Kidney glomerular epithelial cell (primary cell): ENCODE measurements around the gene LHX4.

Experiments used
- DNase-seq: peaks from one replicate; lab custom pipeline; 2025; lab: John Stamatoyannopoulos, UW

Gene LHX4

GRCh38 chr1:180272395-180272794 lies 42.3 kb downstream of the LHX4 start:
- DNase-seq: no peak

DNA sequence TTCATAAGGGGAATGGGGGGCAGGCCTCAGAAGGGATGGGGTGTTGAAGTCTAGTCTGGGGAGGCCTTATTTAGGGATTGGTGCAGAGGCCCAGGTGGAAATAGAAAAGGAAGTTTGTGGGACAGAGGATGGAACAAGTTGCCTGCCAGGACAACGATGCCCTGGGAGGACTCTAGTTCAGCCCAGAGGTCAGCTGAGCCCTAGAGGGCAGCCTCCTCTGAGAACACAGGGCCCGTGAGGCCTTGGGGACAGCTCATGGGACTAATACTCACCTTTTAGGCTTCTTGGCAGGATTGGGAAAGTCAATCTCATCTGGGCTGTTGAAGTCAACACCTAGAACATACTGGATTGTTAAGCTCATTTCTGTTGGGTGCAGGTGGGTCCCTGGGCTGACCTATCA lies 43.0 kb downstream of the LHX4 start:
- DNase-seq: no peak

DNA sequence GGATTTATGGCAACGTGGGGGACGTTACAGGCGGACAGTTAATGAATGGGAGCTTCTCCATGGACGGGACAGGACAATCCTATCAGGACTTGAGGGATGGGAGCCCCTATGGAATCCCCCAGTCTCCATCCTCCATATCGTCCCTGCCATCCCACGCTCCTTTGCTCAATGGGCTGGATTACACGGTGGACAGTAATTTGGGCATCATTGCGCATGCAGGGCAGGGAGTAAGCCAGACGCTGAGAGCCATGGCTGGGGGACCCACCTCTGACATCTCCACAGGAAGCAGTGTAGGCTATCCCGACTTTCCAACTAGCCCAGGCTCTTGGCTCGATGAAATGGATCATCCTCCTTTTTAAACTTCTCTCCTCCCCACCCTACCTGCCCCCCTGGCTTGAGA lies 44.2 kb downstream of the LHX4 start:
- DNase-seq: no peak

GRCh38 chr1:180275726-180276125 lies 45.7 kb downstream of the LHX4 start:
- no peak for DNase-seq

DNA sequence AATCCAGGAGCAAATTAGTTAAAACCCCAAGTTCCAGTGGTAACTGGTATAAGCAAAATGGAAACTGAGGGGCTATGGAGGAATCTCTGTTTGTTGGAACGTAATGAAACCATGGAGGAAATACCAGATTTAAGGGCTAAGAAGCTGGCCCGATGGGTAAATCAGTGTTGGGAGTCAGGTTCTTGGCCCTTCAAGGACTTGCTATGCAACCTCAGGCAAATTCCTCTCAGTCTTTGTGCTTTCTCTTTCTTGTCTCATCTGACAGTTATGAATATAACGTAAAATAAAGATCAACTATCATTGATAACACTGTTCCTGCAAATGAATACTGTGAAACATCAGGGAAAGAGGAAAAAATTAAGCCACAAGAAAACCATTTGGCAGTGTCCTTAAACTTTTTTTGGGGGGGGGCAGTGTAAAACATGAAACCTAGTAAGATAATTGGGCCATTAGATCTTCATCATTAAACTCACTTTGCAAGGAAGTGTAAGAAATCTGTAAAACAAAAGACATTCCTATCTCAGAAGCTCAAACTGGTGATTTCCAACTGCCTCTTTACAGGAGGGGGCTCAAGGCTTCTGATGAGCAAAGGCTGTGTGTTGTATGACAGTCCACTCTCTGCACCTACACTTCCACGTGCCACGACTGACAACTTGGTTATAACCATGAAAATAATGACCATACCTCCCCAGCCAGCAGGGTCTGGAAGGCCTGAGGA lies 47.6 kb downstream of the LHX4 start:
- DNase-seq: no peak

DNA sequence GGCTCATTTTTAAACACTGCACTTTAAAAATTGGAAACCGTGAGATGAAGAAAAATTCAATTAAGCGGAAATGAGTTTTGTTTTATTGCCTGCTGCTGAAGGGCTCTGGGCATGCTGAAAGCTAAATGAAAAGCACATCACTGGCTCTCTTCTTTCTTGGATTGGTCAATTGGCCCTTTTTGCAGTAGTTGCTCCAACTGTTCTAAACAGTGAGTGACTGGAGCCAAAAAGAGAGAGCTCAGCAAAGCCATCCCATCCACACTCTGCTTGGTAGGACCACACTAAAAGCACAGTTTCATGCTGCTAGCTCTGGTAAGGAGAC lies 48.1 kb downstream of the LHX4 start:
- DNase-seq: no peak

GRCh38 chr1:180278596-180279395 lies 48.7 kb downstream of the LHX4 start:
- no peak for DNase-seq

- DNase-seq: no peak
Observed at GRCh38 chr1:180279651-180280050, 49.6 kb downstream of the LHX4 start.

GRCh38 chr1:180280617-180281016 lies 50.6 kb downstream of the LHX4 start:
- no peak for DNase-seq

- DNase-seq: no peak
Observed at GRCh38 chr1:180281490-180281889, 51.4 kb downstream of the LHX4 start.

DNA sequence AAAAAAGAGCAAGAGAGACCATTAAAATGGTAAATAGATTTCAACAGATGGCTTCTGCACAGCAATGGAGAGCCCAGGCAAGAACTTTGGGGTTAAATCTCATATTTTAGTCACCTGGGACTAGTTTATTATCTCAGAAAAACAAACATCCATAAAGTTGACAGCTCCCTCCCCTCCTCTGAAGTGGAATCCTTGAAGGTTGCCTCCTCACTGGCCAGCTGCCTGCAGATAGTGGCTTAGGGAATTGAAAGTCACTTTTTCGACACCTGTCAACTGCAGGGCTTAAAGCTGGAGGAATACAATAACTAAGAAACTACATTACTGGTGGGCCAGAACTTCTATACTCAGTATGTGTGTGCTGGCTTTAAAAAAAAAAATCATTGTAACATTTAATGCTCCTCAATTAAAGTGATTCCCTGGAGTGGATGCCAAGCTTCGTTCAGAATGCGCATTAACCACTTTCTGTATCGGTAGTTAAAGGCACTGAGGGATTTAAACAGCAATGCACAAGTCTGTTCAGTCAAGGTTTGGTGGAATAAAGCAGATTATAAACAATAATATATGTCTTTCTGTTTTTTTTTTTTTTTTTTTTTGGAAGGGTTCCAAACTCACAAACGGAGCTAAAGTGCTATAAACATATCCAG lies 52.5 kb downstream of the LHX4 start:
- DNase-seq: no peak

DNA sequence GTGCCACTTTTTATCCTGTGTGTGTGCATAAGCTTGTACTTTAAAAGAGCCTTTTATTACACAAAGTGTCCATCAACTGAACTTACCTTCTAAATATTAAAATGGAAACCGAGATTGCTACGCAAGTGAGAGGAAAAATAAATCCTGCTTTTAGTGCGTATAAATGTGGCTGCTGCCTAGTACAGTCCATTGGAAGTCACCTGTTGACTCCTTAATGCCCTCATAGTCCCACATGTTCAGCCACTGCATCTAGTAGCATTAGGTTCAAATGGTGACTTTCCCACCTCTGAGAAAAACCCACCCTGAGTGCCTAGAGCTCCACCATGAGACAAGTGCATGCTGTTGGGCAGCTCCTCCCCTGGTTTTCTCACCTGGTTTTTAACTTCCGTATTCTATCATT lies 53.0 kb downstream of the LHX4 start:
- no peak for DNase-seq

DNA sequence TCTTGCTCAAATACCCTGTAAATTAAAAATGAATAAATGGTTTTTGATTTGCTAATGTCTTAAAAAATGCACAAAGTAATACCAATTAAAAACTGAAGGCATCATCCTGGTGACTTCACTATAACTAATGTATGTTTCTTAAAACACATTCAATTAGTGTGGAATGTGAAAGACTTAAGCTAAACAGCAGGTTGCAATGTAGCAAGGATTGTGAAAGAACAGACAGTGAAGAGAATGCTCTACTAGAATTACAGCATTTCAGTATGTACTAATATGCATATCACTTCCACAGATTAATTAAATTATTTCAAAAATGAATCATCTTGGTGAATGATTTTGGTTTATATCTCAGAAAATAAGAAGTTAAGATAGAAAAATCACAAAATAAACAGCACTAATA lies 56.4 kb downstream of the LHX4 start:
- DNase-seq: no peak

DNA sequence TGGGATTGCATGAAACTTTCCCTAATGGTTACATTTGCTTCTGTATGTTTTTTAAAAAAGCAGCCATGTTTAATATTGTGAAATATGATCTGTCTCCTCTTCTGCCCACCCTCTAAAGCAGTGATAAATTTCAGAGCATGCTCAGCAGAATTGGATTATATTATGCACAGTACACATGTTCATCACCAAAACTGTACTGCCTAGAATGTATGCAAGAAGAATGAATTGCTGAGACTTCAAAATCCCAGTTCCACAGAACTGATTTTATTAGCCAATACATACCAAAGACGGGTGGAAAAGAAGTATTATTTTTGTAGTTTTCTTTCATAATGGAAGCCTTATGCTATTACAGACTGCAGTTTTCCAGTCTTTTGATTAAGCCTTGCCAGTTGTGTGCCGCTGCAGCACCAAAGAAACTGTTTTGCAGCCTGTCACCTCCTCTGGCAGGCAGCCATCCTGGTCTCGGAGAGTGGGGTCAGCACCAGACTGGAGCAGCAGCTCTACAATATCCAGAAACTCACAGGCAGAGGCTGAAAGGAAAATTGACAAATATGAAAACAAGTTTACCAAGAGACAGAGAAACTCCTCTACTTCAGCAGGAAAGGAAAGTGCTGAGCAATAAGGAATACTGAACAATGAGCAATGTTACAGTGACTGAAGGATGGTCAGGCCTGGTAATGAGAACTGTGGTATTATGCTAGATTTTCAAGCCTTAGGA lies 58.1 kb downstream of the LHX4 start:
- no peak for DNase-seq

DNA sequence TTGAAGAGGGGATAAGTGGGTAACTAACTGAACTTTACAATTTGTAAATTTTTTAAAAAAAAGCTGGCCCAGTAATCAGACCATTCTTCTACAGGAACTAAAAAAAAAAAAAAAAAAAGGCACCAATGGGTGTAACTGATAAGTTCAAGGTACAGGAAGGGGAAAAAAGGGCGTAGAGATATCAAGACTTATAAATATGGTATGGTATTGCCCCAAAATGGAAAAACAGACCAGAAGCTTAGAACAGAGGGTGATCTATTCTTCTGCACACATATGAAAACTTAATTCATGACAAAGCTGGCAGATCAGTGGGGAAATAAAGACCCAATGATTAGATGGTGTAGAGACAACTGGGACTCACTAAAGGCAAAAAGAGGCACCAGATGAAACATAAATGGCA lies 58.9 kb downstream of the LHX4 start:
- DNase-seq: no peak

GRCh38 chr1:180290265-180291001 lies 60.4 kb downstream of the LHX4 start:
- no peak for DNase-seq

GRCh38 chr1:180291004-180291403 lies 60.9 kb downstream of the LHX4 start:
- DNase-seq: no peak

- no peak for DNase-seq
Observed at GRCh38 chr1:180294711-180295110, 64.6 kb downstream of the LHX4 start.

GRCh38 chr1:180295999-180296398 lies 65.9 kb downstream of the LHX4 start:
- no peak for DNase-seq

DNA sequence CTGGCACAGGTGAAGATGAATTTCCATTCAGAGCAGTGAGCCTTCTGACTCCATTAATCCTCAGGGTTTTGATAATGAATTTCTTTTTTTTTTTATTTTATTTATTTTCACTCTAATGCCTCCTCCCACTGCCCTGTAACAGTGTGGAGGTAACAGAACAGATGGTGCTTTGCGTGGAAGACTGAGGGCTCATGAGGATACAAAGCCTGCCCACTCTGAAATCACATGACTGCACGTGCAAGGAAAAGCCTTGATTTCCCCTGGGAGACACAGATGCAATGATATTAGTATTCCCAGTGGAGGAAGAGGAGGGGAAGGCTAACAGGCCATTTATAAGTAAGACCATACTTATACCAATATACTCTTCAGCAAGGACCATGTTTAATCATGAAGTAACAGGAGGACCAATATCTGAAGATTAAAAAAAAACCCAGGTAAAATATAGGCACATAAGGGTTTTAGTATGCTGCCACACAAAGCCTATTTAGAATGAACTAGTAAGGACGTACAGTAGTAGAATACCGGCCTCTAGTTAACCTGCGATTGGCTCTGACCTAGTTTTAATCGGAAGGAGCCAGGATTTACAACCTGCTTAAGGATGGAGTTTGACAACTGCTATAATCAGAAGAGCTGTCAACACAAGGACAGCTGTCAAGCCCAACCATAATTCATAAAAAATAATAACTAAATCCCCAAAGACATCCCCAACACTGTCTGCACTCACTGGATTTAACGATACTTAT lies 69.6 kb downstream of the LHX4 start:
- DNase-seq: no peak

- no peak for DNase-seq
Observed at GRCh38 chr1:180301135-180301742, 71.2 kb downstream of the LHX4 start.
